OCI-LY7 (cell line): Measurements from ENCODE around the gene PRR7. TPM values are rescaled to one million over a fixed set of nuclear protein-coding genes. Genes with fewer than 3 reads are reported as not detected.

Experiments used
- BruUV-seq: library from RNA; stranded (reverse); fragments of 400-500 nt; replicated peaks from 2 replicates; lab custom pipeline; 2021; lab: Mats Ljungman, UMichigan
- CTCF ChIA-PET: fragments of 300-600 bp; sonication (Branson Sonifier 250); formaldehyde crosslinking; loops from one replicate; lab custom pipeline; 2022; ENCODE audit warnings: antibody characterized with exemption; ENCODE audit not compliant: unreplicated experiment; lab: Charles Lee
- POLR2A ChIA-PET: fragments of 300-600 bp; sonication (Branson Sonifier 250); formaldehyde crosslinking; loops from one replicate; lab custom pipeline; 2022; ENCODE audit warnings: antibody characterized with exemption; lab: Charles Lee
- DNase-seq: peaks from one replicate; pipeline ENCODE4 v3.0.0-alpha.2; 2015; ENCODE audit warnings: low spot score
- H2AFZ ChIP-seq: fragments of 200-600 bp; sonication (generic), shearing (Covaris generic); 2 replicates; pipeline ENCODE4 v1.6.1; 2014; ENCODE audit warnings: mild to moderate bottlenecking, antibody characterized with exemption, low read length, moderate library complexity
- H3K27ac ChIP-seq: fragments of 200-600 bp; sonication (generic); 2 replicates; pipeline ENCODE4 v1.5.1; 2014; ENCODE audit warnings: mixed run types, low read depth, mild to moderate bottlenecking, moderate library complexity, low read length, inconsistent platforms; ENCODE audit not compliant: poor library complexity, severe bottlenecking
- H3K36me3 ChIP-seq: fragments of 200-600 bp; sonication (generic); 2 replicates; pipeline ENCODE4 v1.6.1; 2014; ENCODE audit warnings: mild to moderate bottlenecking, antibody characterized with exemption, low read length, moderate library complexity, mixed read lengths; ENCODE audit not compliant: insufficient read depth
- H3K4me1 ChIP-seq: fragments of 200-600 bp; sonication (generic); 2 replicates; pipeline ENCODE4 v1.5.1; 2014; ENCODE audit warnings: mild to moderate bottlenecking, low read length; ENCODE audit not compliant: insufficient read depth, poor library complexity, severe bottlenecking
- H3K4me2 ChIP-seq: fragments of 200-600 bp; sonication (generic); 2 replicates; pipeline ENCODE4 v1.6.1; 2014; ENCODE audit warnings: mild to moderate bottlenecking, low read length
- H3K4me3 ChIP-seq: fragments of 200-600 bp; sonication (generic); 2 replicates; pipeline ENCODE4 v1.5.1; 2014; ENCODE audit warnings: mild to moderate bottlenecking, low read depth, low read length; ENCODE audit not compliant: poor library complexity, severe bottlenecking
- H3K79me2 ChIP-seq: fragments of 200-600 bp; sonication (generic); 2 replicates; pipeline ENCODE4 v1.6.1; 2016; ENCODE audit warnings: low read depth, mild to moderate bottlenecking, low read length, moderate library complexity, mixed read lengths; ENCODE audit not compliant: insufficient read depth
- H3K9me2 ChIP-seq: fragments of 200-600 bp; sonication (generic); 2 replicates; pipeline ENCODE4 v1.6.1; 2016; ENCODE audit warnings: mild to moderate bottlenecking, low read length, mixed read lengths; ENCODE audit not compliant: insufficient read depth
- H3K9me3 ChIP-seq: fragments of 200-600 bp; sonication (generic); 2 replicates; pipeline ENCODE4 v1.6.1; 2014; ENCODE audit warnings: mild to moderate bottlenecking, mixed run types, low read length, mixed read lengths
- H4K20me1 ChIP-seq: fragments of 200-600 bp; sonication (generic); 2 replicates; pipeline ENCODE4 v1.6.1; 2014; ENCODE audit warnings: mild to moderate bottlenecking, antibody characterized with exemption, low read length, moderate library complexity, mixed read lengths; ENCODE audit not compliant: insufficient read depth
- EZH2phosphoT487 ChIP-seq: fragments of 200-600 bp; sonication (generic); IDR thresholded peaks from 2 replicates; pipeline ENCODE4 v1.6.1; 2018; ENCODE audit warnings: low read depth, borderline replicate concordance, mild to moderate bottlenecking, mixed run types, antibody characterized with exemption, low read length, moderate library complexity, mixed read lengths
- intact Hi-C: fragments of 100-400 bp; cut with micrococcal nuclease; formaldehyde crosslinking; loops from one replicate; pipeline ENCODE4 v1.10.0; 2022; ENCODE audit not compliant: unreplicated experiment
- total RNA-seq, 2 experiments: library from RNA; depleted of rRNA in 1 of 2; stranded (reverse); fragments of >200 nt in 1 of 2; shearing (Covaris generic) in 1 of 2; gene quantifications; 2 replicates each; pipeline ENCODE4 v1.2.3, GENCODE V29; 2014 to 2022
- TF ChIP-seq, protein P1 (sequence below): fragments of 200-600 bp; sonication (generic); conservative IDR thresholded peaks from 2 replicates; pipeline ENCODE4 v1.5.1; 2014; ENCODE audit warnings: mild to moderate bottlenecking, antibody characterized with exemption, low read length, moderate library complexity, mixed read lengths

Gene PRR7
- total RNA-seq, 2 experiments from 2014 or later = 12.8 to 13.6 TPM

DNA sequence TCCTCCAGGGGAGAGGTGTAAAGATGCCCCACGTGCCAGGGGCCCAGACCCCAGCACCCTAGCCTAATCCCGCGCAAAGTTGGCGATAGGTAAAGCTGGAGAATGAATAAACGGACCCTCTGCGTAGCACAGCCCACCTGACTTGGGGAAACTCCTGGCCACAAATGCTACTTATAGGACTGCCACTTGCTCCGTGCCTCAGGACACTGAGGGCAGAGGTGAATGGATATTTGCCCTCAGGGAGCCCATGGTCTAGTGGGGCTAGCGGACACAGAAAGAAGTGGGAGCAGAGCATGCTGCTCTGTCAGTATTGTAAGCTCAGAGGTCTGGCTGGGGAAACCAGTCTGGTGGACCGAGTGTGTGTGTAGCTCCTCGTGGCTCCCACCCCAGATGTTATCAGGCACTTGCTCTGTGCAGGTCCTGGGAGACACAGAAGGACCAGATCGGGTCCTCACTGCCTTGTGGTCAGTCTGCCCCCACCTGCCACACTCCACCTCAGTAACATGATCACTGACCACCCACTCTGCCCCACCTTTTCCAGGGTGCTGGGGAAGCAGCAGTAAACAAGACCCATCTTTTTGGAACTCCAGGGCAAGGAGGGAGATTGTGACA lies 19.3 kb upstream of the PRR7 start:
- no peak overlapping the region for H2AFZ ChIP-seq
- H3K27ac ChIP-seq = peak overlapping the region; percentile 87
- CTCF ChIA-PET = interaction anchor here (0.6 kb wide), 2 partner anchors 26 to 122 kb away, joined by 3 to 10 read pairs; no protein-coding TSS in a partner anchor
- TSS peak; percentile 76 for BruUV-seq
- no peaks in the 10 kb centered on the region for H3K9me2 ChIP-seq
- peak overlapping the region; percentile 77 for H3K4me3 ChIP-seq
- TF ChIP-seq, protein P1, sequence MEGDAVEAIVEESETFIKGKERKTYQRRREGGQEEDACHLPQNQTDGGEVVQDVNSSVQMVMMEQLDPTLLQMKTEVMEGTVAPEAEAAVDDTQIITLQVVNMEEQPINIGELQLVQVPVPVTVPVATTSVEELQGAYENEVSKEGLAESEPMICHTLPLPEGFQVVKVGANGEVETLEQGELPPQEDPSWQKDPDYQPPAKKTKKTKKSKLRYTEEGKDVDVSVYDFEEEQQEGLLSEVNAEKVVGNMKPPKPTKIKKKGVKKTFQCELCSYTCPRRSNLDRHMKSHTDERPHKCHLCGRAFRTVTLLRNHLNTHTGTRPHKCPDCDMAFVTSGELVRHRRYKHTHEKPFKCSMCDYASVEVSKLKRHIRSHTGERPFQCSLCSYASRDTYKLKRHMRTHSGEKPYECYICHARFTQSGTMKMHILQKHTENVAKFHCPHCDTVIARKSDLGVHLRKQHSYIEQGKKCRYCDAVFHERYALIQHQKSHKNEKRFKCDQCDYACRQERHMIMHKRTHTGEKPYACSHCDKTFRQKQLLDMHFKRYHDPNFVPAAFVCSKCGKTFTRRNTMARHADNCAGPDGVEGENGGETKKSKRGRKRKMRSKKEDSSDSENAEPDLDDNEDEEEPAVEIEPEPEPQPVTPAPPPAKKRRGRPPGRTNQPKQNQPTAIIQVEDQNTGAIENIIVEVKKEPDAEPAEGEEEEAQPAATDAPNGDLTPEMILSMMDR = no peak
- no peak for TF ChIP-seq EZH2phosphoT487
- peaks cover 4% of the 10 kb centered on the region for H4K20me1 ChIP-seq
- peak; percentile 43 for DNase-seq
- H3K4me1 ChIP-seq = peaks cover 63% of the 10 kb centered on the region
- H3K9me3 ChIP-seq = no peaks in the 10 kb centered on the region
- H3K4me2 ChIP-seq = peak overlapping the region; percentile 98
- intact Hi-C loops = loop anchor here (5.0 kb wide), 1 partner anchor 425 kb away; no protein-coding TSS in a partner anchor
- H3K79me2 ChIP-seq = peaks cover 31% of the 10 kb centered on the region
- H3K36me3 ChIP-seq = peaks cover 14% of the 10 kb centered on the region
- POLR2A ChIA-PET = interaction anchor here (0.6 to 2.5 kb wide), 11 partner anchors 9 to 82 kb away, joined by 3 to 10 read pairs (median 4); partner anchors contain the start of genes DOK3 and F12

DNA sequence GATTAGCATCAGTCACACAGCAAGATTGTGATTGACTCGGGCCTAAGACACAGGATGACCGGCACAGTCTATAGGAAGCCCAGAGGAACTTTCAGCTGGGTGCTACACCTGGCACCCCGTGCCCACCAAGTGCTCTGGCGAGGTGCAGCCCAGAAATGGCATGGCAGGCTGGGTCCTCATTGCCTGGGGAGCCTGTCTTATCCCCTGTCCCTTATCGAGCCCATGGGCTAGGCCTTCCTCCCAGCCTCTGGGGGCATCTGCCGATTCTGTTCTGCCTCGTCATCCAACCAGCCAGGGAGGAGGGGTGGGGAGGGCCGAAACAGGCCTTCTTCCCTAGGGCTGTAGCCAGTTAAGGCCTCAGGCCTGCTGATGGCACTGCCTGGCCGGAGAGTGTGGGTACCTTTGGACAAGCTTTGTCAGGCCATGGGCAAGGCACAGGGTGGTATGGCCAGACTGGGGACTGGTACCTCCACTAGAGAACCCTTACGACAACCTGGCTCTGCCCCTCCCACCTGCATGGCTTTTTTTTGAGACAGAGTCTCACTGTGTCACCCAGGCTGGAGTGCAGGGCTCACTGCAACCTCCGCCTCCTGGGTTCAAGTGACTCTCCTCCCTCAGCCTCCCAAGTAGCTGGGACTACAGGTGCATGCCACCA lies 18.6 kb upstream of the PRR7 start:
- H2AFZ ChIP-seq = no peak overlapping the region
- H3K79me2 ChIP-seq = peaks cover 31% of the 10 kb centered on the region
- peaks cover 21% of the 10 kb centered on the region for H3K36me3 ChIP-seq
- intact Hi-C loops = loop anchor here (5.0 kb wide), 1 partner anchor 426 kb away; no protein-coding TSS in a partner anchor
- H3K9me3 ChIP-seq = no peaks in the 10 kb centered on the region
- peak overlapping the region; percentile 98 for H3K4me2 ChIP-seq
- POLR2A ChIA-PET = interaction anchor here (0.6 to 2.6 kb wide), 8 partner anchors 10 to 79 kb away, joined by 3 to 10 read pairs (median 4); no protein-coding TSS in a partner anchor
- H3K27ac ChIP-seq = peak overlapping the region; percentile 87
- no peaks in the 10 kb centered on the region for H3K9me2 ChIP-seq
- BruUV-seq = no TSS peak
- peak; percentile 46 for DNase-seq
- TF ChIP-seq EZH2phosphoT487 = no peak
- TF ChIP-seq, protein P1 = 0 out of 2 replicates have a peak, but pooled peaks have one; percentile 22
- CTCF ChIA-PET = no interaction called here
- peaks cover 66% of the 10 kb centered on the region for H3K4me1 ChIP-seq
- peaks cover 9% of the 10 kb centered on the region for H4K20me1 ChIP-seq
- peak overlapping the region; percentile 77 for H3K4me3 ChIP-seq
